ENCODE data around the gene OR52E1.

Gene OR52E1

GRCh38 chr11:5115339-5115738 is 46.0 kb downstream of the OR52E1 start:
- Histone ChIP-seq H3K27ac (ENCODE audit: low read length) (no peak overlapping the region), H3K4me2 (ENCODE audit: insufficient read depth, low read length) (no peak overlapping the region), H4K20me1 (ENCODE audit: insufficient read depth, low read length) (no peaks in the 10 kb centered on the region), H3K9me3 (ENCODE audit: insufficient read depth, low read length, severe bottlenecking) (no peaks in the 10 kb centered on the region), H3K4me3 (ENCODE audit: low read depth in 1 of 2, low read length in 2 of 2) (no peak overlapping the region), H2AFZ (ENCODE audit: low read depth, low read length) (no peak overlapping the region), H3K79me2 (ENCODE audit: insufficient read depth, low read length) (no peaks in the 10 kb centered on the region), H3K4me1 (ENCODE audit: insufficient read depth, low read length) (no peaks in the 10 kb centered on the region), H3K36me3 (ENCODE audit: insufficient read depth, low read length) (no peaks in the 10 kb centered on the region), H3K9ac (ENCODE audit: low read depth, low read length) (no peak overlapping the region), H3K27me3 (ENCODE audit: insufficient read depth, low read length, poor library complexity) (peaks cover 6% of the 10 kb centered on the region)
- no peak for ATAC-seq (ENCODE audit: insufficient read depth, low read depth)
- TF ChIP-seq CTCF (IDR thresholded peaks at IDR 0.05; ENCODE audit: borderline replicate concordance, extremely low read depth, low read length, poor library complexity, severe bottlenecking) (no peak), EZH2 (IDR thresholded peaks at IDR 0.05; ENCODE audit: borderline replicate concordance, low read depth, low read length, severe bottlenecking) (no peak)
- no peak for DNase-seq

- H3K27me3 ChIP-seq (ENCODE audit: insufficient read depth, low read length, poor library complexity), result peaks cover 6% of the 10 kb centered on the region
- TF ChIP-seq EZH2 (IDR thresholded peaks at IDR 0.05; ENCODE audit: borderline replicate concordance, low read depth, low read length, severe bottlenecking), result no peak
- TF ChIP-seq CTCF (IDR thresholded peaks at IDR 0.05; ENCODE audit: borderline replicate concordance, extremely low read depth, low read length, poor library complexity, severe bottlenecking), result no peak
- no peaks in the 10 kb centered on the region for H3K4me1 ChIP-seq (ENCODE audit: insufficient read depth, low read length)
These were observed 48.2 kb downstream of the OR52E1 start for GRCh38 chr11:5117588-5117987.

GRCh38 chr11:5118893-5119292 is 49.5 kb downstream of the OR52E1 start:
- Histone ChIP-seq H3K4me3 (ENCODE audit: low read depth in 1 of 2, low read length in 2 of 2) (no peak overlapping the region), H3K9ac (ENCODE audit: low read depth, low read length) (no peak overlapping the region), H3K4me2 (ENCODE audit: insufficient read depth, low read length) (no peak overlapping the region), H3K27ac (ENCODE audit: low read length) (no peak overlapping the region), H2AFZ (ENCODE audit: low read depth, low read length) (no peak overlapping the region), H3K9me3 (ENCODE audit: insufficient read depth, low read length, severe bottlenecking) (no peaks in the 10 kb centered on the region), H3K36me3 (ENCODE audit: insufficient read depth, low read length) (no peaks in the 10 kb centered on the region), H3K4me1 (ENCODE audit: insufficient read depth, low read length) (no peaks in the 10 kb centered on the region), H3K27me3 (ENCODE audit: insufficient read depth, low read length, poor library complexity) (peaks cover 6% of the 10 kb centered on the region), H3K79me2 (ENCODE audit: insufficient read depth, low read length) (no peaks in the 10 kb centered on the region), H4K20me1 (ENCODE audit: insufficient read depth, low read length) (no peaks in the 10 kb centered on the region)
- no peak for DNase-seq
- TF ChIP-seq EZH2 (IDR thresholded peaks at IDR 0.05; ENCODE audit: borderline replicate concordance, low read depth, low read length, severe bottlenecking) (no peak), CTCF (IDR thresholded peaks at IDR 0.05; ENCODE audit: borderline replicate concordance, extremely low read depth, low read length, poor library complexity, severe bottlenecking) (no peak)
- ATAC-seq (ENCODE audit: insufficient read depth, low read depth), result no peak

More at GRCh38 chr11:5117588-5117987, 48.2 kb downstream of the OR52E1 start:
- DNase-seq, result no peak
- Histone ChIP-seq H4K20me1 (ENCODE audit: insufficient read depth, low read length) (no peaks in the 10 kb centered on the region), H3K27ac (ENCODE audit: low read length) (no peak overlapping the region), H2AFZ (ENCODE audit: low read depth, low read length) (no peak overlapping the region), H3K4me3 (ENCODE audit: low read depth in 1 of 2, low read length in 2 of 2) (no peak overlapping the region), H3K4me2 (ENCODE audit: insufficient read depth, low read length) (no peak overlapping the region), H3K9ac (ENCODE audit: low read depth, low read length) (no peak overlapping the region), H3K9me3 (ENCODE audit: insufficient read depth, low read length, severe bottlenecking) (no peaks in the 10 kb centered on the region), H3K79me2 (ENCODE audit: insufficient read depth, low read length) (no peaks in the 10 kb centered on the region), H3K36me3 (ENCODE audit: insufficient read depth, low read length) (no peaks in the 10 kb centered on the region)
- no peak for ATAC-seq (ENCODE audit: insufficient read depth, low read depth)

Measured in DND-41 (cell line).